Endothelial cell of umbilical vein (primary cell): ENCODE data around the gene CNTN2.

Source experiments
- CTCF ChIP-seq, 2 donors: IDR thresholded peaks; 1 replicate in 1 of 2; 2 replicates in 1 of 2; pipeline ENCODE4 v1.5.1; 2011; ENCODE audit warnings: low read length in 2 of 2, mild to moderate bottlenecking in 2 of 2, moderate library complexity in 2 of 2, control low read depth in 1 of 2, inconsistent platforms in 1 of 2, low read depth in 1 of 2; ENCODE audit not compliant: insufficient read depth in 1 of 2; ENCODE audit errors: extremely low read depth in 1 of 2
- JUN ChIP-seq: IDR thresholded peaks from 2 replicates; pipeline ENCODE4 v1.6.1; 2011; ENCODE audit warnings: borderline replicate concordance, low read depth; ENCODE audit not compliant: insufficient read length, insufficient read depth
- MYC ChIP-seq: IDR thresholded peaks from one replicate; pipeline ENCODE4 v1.6.1; 2011; ENCODE audit warnings: mild to moderate bottlenecking, low read depth, low read length
- POLR2A ChIP-seq: IDR thresholded peaks from 2 replicates; pipeline ENCODE4 v1.6.1; 2012; ENCODE audit warnings: low read depth, mild to moderate bottlenecking, control low read depth, low read length
- POLR2AphosphoS5 ChIP-seq: IDR thresholded peaks from 2 replicates; pipeline ENCODE4 v1.6.1; 2012; ENCODE audit warnings: low read depth, mild to moderate bottlenecking, control low read depth, low read length, moderate library complexity; ENCODE audit not compliant: insufficient read depth

GRCh38 chr1:205037539-205037938, 5.5 kb upstream of the CNTN2 start:
- TF ChIP-seq CTCF (IDR thresholded peaks at IDR 0.05; ENCODE audit: extremely low read depth in 1 of 2, insufficient read depth in 1 of 2, low read depth in 1 of 2, low read length in 2 of 2) (no peak), POLR2AphosphoS5 (no peak), MYC (no peak), JUN (no peak), POLR2A (no peak)
